NCI-H748 treated with DMSO at 0.1 percent for 48 hours (cell line): ENCODE results near the gene TTC5.
"Not testable (repeated sequence)": the region's sequence is repeated elsewhere in the genome, so short reads cannot be mapped to it uniquely, and the experiment has no call there.

Experiments used
- DNase-seq: peaks from one replicate; lab custom pipeline; 2025; lab: John Stamatoyannopoulos, UW

TTC5 gene, protein sequence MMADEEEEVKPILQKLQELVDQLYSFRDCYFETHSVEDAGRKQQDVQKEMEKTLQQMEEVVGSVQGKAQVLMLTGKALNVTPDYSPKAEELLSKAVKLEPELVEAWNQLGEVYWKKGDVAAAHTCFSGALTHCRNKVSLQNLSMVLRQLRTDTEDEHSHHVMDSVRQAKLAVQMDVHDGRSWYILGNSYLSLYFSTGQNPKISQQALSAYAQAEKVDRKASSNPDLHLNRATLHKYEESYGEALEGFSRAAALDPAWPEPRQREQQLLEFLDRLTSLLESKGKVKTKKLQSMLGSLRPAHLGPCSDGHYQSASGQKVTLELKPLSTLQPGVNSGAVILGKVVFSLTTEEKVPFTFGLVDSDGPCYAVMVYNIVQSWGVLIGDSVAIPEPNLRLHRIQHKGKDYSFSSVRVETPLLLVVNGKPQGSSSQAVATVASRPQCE

DNA sequence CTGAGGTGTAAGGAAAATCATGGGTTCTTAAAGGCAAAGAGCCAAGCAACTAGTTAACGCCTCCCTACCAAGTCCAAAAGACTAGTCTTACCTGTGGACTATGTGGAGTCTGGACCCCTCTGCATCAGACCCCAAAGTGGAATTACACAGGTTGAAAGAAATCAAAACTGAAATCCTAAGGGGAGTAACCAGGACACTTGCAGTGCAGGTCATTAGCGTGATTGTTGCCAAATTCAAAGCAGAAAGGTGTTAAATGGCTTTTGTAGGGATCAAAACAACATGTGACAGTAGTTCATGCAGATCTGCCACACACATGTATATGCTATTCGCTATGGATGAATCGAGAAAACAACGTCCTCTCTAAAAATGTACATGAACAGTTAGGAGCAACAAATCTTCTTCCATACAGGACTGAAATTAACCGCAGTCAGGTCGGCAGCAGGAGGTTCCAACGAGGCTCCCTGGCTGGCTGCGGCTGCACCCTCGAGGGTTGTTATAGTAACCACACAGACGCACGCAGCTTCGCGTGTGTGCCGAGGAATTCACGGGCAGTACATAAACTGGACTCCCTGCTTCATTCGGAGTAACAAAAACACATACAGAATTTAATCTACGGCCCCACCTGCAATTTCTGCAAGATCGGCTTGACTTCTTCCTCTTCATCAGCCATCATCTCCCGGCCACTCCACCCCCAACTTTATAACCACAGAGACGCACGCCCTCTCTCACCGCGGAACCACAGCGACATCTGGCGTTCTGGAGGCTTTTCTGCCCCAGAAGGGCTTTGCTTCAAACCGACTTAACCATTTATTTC lies at the start of gene TTC5:
Gene TTC5, minus strand, starts transcription at position 687 of the 814 bp plus-strand sequence. Its CDS starts 14 bp downstream, at position 673.
- peak; percentile 77 for DNase-seq

DNA sequence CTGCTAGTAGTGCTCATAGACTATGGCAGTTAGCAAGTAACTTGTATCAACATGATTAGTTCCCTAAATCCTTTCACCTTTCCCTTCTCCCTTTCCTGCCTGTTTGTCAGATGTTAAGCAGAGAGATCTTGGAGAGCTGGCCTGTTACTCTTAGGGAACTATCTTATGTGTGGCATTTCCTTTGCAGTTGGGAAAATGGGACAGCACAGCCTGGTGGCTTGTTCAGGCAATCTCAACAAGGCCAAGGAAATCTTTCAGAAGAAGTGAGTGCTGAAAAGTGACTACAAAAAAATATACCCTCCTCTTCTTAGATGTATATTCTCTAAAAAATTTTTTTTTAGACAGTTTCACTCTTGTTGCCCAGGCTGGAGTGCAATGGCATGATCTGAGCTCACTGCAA lies 45.1 kb upstream of the TTC5 start:
- DNase-seq, result no peak

DNA sequence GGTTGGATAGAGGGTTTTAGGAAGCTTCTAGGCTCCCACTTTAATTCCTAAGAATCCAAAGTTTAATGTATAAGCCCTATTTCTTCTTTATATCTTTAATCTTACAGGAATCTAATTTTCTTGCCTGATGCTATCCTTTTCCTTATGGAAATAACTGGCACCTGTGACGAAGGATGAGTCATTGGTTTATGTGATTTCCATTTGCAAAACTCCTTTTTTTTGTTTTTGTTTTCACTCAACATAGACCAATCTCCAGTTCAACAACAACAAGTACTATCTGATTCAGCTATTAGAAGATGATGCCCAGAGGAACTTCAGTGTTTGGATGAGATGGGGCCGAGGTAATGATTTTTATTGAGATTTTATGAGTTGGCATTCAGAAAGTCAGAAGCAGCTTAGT lies 44.5 kb upstream of the TTC5 start:
- no peak for DNase-seq

- no peak for DNase-seq
These were observed 42.0 kb upstream of the TTC5 start for GRCh38 chr14:20347747-20348146.

GRCh38 chr14:20346713-20347112 lies 41.0 kb upstream of the TTC5 start:
- no peak for DNase-seq

GRCh38 chr14:20345366-20345765 lies 39.6 kb upstream of the TTC5 start:
- DNase-seq, result no peak

GRCh38 chr14:20343862-20344220 lies 38.1 kb upstream of the TTC5 start:
- peak; percentile 35 for DNase-seq

- DNase-seq, result peak; percentile 96
These were observed 37.5 kb upstream of the TTC5 start, which contains the start of gene PARP2 for GRCh38 chr14:20343092-20343861. PARP2 (plus strand) TSS chr14:20343635; CDS start chr14:20343642, 7 bp downstream.

- no peak for DNase-seq
These were observed 35.9 kb upstream of the TTC5 start for GRCh38 chr14:20341646-20342045.

DNA sequence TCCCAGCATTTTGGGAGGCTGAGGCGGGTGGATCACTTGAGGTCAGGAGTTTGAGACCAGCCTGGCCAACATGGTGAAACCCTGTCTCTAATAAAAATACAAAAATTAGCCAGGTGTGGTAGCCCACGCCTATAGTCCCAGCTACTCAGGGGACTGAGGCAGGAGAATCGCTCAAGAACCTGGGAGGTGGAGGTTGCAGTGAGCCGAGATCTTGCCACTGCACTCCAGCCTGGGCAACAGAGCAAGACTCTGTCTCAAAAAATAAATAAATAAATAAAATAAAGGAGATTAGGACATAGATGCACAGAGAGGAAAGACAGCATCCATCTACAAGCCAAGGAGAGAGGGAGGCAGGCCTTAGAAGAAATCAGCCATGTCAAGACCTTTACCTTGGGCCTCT lies 35.3 kb upstream of the TTC5 start:
- DNase-seq, result not testable (repeated sequence)

DNA sequence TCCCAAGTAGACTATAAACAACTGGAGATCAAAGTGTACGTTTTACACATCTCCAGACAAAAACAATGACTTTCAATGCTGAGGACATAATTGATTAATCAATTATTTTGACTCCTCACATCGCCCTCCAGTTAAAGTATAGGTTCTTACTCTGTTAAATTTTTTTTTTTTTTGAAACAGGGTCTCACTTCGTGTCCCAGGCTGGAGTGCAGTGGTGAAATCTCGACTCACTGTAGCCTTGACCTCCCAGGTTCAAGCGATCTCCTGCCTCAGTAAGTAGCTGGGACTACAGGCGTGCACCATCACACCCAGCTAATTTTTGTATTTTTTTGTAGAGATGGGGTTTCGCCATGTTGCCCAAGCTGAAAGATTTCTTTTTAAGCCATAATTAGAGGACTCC lies 28.3 kb upstream of the TTC5 start:
- DNase-seq, result no peak

GRCh38 chr14:20333494-20333841 lies 27.7 kb upstream of the TTC5 start:
- no peak for DNase-seq

DNA sequence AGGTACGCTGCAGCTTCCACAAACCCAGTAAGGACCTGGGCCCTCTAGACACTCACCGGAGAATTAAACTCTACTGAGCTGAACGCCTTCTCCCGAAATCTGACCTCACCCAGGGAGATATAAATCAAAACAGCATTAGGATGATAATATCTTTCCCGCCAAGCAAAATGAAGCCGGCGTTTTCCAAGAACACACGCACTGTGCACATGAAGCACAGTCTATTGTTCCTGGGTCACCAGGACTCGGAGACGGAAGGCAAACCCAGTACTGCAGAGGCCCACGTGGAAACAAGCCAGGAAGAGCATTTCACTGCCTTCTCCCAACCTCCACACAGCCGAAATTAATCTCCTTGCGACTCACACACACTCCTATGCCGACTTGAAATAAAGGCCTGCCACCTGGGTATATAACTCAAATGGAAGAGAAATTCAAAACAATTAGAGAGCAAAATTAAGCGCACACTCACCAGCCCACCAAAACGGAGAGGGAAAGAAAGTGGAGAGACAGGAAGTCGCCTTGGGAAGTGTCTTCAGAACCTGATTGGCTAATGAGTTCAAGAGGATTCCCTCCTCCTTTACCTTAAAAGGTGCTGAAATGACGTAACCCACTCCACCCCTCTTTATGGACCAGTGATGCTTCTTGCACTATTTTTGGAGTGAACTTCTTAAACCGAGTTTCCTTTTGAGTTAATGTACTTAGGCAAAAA lies 27.2 kb upstream of the TTC5 start, which contains the start of gene CCNB1IP1:
Gene CCNB1IP1, minus strand, starts transcription at position 492 of the 706 bp plus-strand sequence. CDS start 16,756 bp downstream, outside the sequence.
- peak; percentile 91 for DNase-seq

DNA sequence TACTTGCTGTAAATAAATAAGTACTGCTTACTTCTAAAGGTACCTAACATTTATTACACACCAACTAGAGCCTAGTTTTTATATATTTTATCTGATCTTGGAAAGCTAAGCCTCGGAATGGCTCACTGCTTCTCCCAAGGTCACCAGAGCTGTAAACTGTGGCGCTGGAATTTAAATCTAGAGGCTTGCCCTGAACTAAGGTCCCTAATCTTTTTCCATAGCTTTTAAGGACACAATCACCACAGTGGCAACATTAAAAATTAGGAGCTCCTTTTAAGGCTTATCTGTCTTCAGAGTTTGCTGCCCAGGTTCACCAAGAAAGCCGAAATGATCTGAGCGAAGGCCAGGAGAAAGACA lies 26.7 kb upstream of the TTC5 start:
- DNase-seq, result no peak

GRCh38 chr14:20331053-20331613 lies 25.4 kb upstream of the TTC5 start:
- no peak for DNase-seq

DNA sequence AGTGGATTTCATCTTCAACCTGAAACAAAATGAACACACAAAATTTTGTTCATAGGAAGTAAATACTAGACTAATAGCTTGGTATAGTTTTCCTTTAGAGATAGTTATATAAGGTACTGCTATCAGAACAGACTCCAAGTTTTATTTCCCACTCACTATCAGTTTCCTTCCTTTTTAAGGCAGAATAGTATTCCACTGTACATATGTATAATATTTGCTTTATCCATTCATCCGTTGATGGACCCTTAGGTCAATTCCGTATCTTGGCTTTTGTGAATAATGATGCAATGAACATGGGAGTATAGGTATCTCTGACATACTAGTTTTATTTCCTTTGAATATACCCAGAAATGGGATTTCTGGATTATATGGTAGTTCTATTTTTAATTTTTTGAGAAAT lies 23.6 kb upstream of the TTC5 start:
- no peak for DNase-seq

DNA sequence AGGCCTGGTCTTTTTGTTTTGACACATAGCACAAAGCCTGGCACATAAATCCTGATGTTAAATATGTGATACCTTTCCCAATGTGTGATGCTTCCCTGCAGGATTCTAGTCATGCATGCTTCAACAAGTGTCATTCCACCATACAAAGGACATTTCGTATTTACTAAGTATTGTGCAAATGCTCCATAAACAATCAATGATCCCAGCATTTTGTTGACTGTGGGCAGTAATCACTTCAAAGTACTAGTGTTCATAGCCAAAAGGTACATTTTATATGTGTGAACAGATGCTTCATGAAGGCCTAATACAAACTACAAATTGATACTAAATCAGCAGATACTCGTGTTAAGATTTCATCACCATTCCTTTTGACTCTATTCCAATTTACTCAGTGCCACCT lies 23.0 kb upstream of the TTC5 start:
- DNase-seq, result no peak

DNA sequence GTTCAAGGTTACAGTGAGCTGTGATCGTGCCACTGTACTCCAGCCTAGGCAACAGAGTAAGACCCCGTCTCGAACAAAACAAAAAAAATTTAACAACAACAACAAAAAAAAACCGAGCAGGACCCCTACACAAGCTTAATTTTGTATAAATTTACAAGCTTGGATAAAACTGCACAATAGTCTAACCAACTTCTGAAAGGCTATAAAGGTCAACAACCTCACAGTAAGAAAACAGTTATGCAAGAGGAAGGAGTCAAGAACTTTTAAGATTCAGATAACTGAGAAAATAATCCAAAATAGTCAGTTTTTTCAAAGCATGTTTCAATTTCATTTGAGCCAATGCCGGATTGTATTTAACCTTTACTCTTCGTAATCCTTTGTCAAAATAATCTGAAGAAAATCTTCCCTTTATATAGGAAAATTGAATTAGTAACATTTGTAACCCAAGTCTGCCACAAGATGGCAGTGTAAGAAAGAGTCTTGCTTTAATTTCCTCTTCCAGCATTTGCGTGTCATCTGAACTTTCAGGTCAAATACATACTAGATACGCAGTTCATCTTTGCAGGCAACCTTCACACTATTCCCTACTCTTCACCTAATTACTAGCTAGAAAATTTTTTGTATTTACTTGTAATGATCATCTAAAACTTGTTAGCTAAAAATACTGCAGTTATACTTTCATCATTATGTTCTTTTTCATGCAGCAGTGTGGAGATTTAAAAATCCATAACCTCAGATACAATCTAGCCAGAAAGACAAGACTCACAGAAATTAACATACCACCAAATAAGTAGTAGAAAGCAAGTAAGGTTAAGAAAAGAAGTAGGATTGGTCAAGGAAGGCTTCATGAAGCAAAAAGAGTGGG lies 21.5 kb upstream of the TTC5 start:
- DNase-seq, result peak; percentile 66

DNA sequence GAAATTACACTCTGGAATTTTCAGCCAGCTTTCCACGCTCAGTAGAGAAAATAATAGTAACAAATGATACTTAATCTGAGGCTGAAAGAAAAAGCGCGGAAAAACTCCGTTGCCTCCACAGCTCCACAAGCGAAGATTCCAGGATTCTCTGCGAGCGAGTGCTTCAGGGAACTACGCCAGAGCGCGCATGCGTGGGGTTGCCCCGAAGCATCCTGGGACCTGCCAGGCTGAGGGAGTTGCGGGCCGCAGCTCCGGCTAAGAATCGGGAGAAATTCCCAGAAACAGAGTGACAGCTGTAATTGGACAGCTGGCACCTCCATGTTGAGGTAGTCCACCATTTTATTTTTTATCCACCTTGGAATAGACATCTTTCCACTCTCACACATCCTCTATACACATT lies 12.0 kb upstream of the TTC5 start:
- no peak for DNase-seq

- no peak for DNase-seq
These were observed 8.3 kb upstream of the TTC5 start for GRCh38 chr14:20314026-20314425.

GRCh38 chr14:20306079-20306423 lies 300 bp upstream of the TTC5 start:
- no peak for DNase-seq
